ENCODE data around the gene APOBEC3B.

- no peak for TF ChIP-seq CTCF (IDR thresholded peaks at IDR 0.05)
- no peak for TF ChIP-seq ZFX (IDR thresholded peaks at IDR 0.05; ENCODE audit: borderline replicate concordance)
Measured at GRCh38 chr22:38947321-38948140, 34.6 kb upstream of the APOBEC3B start.
